ENCODE data around the gene SH2B3.

SH2B3 gene

GRCh38 chr12:111428081-111428727 is 22.5 kb downstream of the SH2B3 start:
- DNase-seq (ENCODE audit: low read depth) = no peak

- DNase-seq (ENCODE audit: low read depth) = no peak
These were observed 23.0 kb downstream of the SH2B3 start for GRCh38 chr12:111428728-111429175.

GRCh38 chr12:111429828-111430432 is 24.2 kb downstream of the SH2B3 start:
- DNase-seq (ENCODE audit: low read depth) = no peak

DNA sequence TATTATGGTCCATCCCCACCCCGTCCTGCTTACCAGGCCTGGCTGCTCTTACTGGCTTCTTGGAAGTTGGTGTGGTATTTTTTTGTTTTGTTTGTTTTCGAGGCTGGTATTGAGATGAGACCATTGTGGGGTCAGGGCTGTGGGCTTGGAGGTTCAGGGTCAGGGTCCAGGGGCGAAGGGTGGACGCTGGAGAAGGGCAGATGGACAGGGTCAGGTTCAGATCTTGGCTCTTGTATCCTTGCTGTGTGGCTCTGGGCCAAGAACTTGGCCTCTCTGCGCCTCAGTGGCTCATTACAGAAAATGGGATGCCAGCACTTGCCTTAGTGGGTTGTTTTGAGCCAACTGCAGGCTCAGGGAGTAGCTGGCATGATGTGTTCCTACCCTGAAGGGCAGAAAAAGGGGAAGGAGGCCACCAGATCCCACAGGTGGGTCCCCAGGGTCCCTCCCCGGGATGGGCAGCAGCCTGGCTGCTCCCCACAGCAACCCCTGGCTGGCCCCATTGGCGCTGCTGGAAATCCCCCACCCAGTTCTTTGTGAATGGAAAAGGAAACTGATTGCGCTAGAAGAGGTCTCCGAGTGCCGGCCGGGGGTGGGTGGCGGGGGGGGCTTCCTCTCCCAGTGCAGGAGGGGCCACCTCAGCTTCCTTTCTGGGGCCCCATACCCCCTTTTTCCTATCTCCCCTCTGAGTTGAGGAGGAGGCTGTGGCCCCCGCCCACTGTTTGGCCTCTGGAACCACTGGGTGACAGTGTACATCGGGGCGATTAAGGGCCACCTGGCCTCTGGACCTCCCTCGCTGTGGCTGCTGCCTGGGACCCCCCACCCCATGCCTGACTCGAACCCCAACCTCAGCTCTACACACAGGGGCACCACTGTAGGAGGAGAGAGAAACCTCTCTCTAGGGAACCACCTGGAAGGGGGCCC is 25.0 kb downstream of the SH2B3 start:
- DNase-seq (ENCODE audit: low read depth) = no peak

- DNase-seq (ENCODE audit: low read depth) = no peak
These were observed 26.0 kb downstream of the SH2B3 start for GRCh38 chr12:111431772-111432171.

- DNase-seq (ENCODE audit: low read depth) = no peak
These were observed 28.3 kb downstream of the SH2B3 start for GRCh38 chr12:111434049-111434448.

DNA sequence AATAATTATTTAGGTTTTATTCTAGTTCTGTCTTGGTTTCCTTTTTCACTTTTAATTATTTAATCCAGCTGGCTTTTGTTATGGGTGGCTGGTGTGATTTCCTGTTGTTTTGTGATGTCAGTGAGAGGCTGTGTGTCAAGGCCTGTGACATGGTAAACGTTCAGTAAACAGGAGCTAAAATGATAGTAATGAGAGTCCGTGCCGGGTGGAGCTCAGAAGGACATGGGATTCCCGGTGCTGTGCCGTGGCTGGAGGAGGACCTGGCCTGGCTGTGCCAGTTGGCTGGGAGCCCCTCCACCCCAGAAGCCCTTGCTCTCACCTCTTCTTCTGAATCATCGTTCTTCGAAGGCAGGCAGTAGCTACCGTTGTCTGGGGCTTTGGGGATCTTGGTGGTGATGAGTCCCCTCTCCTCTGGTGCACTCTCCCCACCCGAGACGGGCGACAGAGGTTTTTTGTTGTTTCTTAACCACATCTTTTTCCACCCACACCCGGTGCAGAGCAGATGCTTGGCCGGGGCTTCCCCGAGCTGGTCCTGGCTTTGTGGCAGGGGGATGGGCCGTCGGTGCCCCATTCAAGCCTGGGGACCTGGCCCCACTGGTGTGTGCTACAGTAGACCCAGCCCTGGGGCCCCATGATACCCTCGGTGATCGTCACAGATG is 29.1 kb downstream of the SH2B3 start:
- DNase-seq (ENCODE audit: low read depth) = no peak

GRCh38 chr12:111435661-111436201 is 30.0 kb downstream of the SH2B3 start:
- no peak for DNase-seq (ENCODE audit: low read depth)

DNA sequence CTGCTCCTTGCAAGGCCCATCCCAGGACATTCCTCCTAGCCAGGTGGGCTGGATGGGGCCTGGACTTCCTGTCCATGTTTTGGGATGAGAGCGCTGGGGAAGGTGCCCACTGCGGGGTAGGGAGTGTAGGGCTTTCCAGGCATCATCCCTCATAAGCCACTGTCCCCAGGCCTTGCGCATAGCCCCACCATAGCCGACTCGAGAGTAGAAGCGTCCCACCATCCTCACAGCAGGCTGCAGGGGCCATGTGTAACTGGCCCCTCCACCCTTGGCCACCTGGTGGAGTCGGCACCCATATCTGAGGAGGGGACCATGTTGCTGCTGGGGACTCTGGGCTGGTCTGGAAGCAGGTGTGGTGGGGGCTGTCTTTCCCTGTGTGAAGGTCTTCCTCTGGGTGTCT is 30.5 kb downstream of the SH2B3 start:
- DNase-seq (ENCODE audit: low read depth) = no peak

GRCh38 chr12:111436811-111437210 is 31.1 kb downstream of the SH2B3 start:
- DNase-seq (ENCODE audit: low read depth) = no peak

DNA sequence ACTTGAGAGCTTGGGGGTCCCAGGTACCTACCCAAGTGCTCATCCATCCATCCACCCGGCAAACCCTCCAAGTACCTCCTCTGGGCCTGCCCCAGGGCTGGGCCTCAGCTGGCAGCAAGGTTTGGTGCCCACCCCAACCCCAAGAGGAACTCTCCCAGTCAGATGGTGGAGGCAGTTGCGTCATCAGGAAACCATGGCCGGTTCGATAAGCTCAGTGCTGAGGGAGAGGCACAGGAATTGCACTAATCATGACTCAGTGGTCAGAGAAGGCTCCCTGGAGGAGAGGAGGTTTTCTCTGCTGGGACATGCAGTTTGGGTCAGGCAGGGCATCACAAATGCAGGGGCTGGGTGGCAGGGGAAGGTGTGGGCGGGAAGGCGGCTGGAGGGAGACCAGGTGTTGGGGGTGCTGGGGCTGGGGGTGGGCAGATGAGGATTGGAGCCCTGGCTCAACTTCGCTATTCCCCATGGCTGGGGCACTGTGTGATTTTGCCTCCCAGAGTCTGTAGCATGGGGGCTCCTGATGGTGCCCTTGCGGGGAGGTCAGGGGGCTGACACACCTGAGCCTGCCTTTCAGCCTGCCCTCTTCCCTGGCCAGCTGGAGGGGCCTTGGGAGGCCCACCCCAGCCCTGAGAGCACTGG is 32.2 kb downstream of the SH2B3 start:
- DNase-seq (ENCODE audit: low read depth) = peak; percentile 77

- no peak for DNase-seq (ENCODE audit: low read depth)
These were observed 32.8 kb downstream of the SH2B3 start for GRCh38 chr12:111438481-111438880.

DNA sequence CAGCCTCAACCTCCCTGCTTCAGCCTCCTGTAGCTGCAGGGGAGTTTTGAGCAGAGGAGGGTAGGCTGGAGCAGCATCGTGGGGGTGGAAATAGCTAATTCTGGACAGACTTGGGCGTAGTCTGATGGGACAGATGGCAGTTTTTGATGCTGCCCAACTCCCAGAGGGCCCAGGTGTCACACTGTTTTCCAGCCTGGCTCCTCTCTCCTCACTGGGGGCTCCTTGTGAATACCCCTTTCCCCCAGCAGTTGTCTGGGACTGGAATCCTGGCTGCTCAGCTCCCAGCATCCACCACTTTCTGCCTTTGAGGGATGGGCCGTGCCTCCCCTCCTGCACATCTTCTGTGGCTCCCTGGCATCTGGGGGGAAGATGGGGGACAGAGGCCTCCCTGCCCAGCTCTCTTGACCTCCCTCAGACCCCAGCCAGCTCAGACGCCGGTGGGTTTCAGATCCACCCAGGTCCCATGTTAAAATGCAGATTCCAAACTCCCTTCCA is 34.0 kb downstream of the SH2B3 start:
- DNase-seq (ENCODE audit: low read depth) = no peak

DNA sequence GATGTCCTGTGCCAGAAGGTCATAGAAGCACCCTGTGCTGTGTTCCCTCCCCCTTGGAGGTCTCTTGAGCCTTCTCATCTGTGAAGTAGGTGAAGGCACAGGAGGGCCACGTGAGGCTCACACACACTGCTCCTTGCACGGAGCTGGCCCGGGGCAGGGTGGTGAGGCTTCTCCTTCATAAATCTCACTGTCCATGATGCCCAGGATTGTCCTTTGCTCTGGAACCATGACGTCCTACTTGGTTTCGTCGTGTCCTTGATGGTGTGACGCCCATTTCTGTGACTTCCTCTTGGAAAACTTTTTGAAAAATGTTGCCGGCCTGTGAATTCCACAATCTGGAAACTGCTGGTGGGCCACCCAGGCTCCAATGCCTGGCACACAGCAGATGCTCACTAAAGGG is 34.4 kb downstream of the SH2B3 start:
- no peak for DNase-seq (ENCODE audit: low read depth)

DNA sequence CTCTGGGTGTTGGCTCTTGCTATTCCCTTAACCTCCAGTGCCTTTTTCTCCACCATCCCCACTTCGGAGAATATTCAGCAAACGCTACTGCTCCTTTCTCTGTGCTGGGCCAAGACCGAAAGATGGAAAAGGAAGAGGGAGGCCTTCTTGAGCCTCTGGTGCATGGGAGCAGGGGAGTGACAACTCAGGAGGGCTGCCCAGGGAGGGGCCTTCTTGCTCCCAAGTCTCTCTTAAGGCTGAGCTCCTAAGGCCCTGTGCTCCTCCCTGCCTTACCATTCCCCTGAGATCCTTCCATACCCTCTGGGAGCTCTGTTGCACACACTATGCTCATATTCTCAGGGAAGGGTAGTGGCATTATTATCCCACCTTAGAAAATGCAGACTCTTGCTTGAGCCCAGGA is 34.9 kb downstream of the SH2B3 start:
- no peak for DNase-seq (ENCODE audit: low read depth)

DNA sequence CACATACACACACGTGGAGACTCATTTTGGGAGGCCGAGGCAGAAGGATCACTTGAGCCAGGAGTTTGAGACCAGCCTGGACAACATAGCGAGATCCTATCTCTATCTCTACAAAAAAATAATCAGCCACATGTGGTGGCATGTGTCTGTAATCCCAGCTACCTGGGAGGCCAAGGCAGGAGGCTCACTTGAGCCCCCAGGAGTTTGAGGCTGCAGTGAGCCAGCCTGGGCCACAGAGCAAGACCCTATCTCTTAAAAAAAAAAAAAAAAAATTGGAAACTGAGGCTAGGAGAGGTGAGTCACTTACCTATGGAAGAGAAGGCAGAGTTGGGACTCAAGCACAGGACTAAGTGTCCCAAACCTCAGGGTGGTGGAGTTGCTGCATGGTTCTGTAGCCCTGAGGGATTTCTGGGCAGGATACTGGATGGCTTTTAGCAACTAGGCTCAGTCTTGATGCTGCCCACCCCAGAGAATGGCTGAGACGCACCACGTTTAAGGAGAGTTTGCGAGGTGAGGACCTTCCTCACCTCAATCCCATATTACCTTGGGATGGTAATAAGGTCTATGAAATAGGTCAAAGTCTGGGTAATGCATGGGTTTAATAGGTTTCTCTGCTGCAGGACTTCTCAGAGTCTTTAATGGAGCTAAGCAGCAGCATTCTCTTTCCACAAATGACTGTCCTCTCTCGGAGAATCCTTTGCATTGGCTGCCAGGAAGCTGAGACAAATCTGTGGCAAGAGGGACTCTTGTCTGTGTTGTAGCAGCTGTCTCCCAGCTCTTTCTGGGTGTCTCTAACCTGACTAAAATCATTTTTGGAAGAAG is 35.6 kb downstream of the SH2B3 start:
- no peak for DNase-seq (ENCODE audit: low read depth)

DNA sequence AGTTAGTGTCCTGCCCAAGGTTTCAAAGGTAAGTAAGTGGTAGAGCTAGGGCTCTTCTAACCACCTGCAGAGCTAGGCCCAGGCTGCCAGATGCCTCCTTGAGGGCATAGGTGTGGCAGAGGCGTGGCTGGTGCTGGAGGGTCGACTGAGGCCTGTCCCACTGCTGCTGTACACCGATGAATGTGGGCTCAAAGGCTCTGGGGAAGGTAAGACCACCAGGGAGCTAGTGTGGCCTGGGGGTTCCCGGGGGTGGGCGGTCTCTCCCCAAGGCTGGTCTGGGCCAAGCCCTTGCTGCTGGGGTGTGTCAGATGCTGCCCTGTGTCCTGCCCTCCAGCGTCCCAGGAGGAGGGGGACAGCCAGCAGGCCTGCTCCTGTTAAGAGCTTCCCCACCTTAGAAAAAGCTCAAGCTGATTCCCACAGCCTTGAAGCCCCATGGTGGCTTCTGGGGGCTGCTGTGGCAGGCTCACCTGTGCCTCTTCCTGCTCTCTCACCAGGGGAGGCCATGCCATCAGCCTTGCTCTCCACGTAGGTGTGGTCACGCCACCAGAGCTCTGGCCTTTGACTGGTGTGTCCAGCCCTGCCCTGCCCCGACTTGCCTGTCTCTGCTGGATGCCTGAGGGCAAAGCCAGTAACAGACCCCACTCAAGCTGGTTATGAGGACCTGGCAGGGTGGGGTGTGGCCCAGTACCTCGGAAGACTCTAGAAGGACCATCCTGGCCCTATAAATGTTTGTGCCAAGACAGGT is 36.8 kb downstream of the SH2B3 start:
- DNase-seq (ENCODE audit: low read depth) = no peak

DNA sequence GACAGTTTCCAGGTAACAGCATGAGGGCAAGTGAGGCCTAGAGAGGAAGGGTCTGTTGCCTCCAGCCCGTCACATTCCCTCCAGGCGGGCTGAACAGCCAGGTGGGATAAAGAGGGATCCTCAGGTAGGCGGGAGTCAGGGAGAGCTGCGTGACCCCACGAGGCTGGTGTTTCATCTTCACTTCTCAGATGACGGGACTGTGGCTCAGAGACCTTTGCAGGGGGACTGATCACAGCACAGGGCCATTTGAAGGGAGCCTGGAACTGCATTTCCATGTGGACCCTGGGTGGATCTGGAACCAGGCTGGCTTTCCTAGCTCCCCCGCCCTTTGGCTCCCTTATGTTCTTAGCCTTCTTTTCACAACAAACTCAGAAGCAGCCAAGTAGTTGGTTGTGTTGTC is 37.4 kb downstream of the SH2B3 start:
- DNase-seq (ENCODE audit: low read depth) = no peak

DNA sequence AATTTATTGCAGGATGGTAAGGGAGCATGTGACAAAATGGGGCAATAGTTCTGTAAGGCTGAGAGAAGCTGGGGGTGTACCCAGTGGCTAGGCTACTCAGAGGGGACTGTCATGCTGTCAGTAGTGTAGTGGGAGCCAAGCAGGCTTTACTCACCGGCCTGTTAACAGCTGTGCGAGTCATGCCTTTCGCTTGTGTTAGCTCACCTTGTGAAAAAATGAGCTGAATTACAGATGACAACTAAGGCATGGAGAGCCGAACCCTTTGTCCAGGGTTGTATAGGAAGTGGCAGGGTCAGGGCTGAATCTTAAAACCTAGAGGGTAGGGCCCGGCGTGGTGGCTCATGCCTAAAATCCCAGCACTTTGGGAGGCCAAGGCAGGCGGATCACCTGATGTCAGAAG is 37.9 kb downstream of the SH2B3 start:
- DNase-seq (ENCODE audit: low read depth) = no peak

All from non-pigmented ciliary epithelial cell (primary cell).